AG04449 (cell line): ENCODE data around the gene XKR7.

ENCODE experiments used
- CTCF ChIA-PET: fragments of 350-600 bp; formaldehyde crosslinking; extraction: SDS; loops from one replicate; lab custom pipeline; 2021; ENCODE audit warnings: antibody characterized with exemption; lab: Yijun Ruan, JAX
- POLR2A ChIA-PET: fragments of 400-600, 350-600 bp; formaldehyde crosslinking; extraction: SDS; loops from one replicate; lab custom pipeline; 2020; ENCODE audit warnings: antibody characterized with exemption, inconsistent platforms; lab: Yijun Ruan, JAX
- DNase-seq: peaks from one replicate; pipeline ENCODE4 v3.0.0-alpha.2; 2010; ENCODE audit warnings: low read depth, low spot score
- H3K4me3 ChIP-seq: 2 replicates; pipeline ENCODE4 v1.5.1; 2011; ENCODE audit warnings: low read depth, mild to moderate bottlenecking, control low read depth, low read length
- CTCF ChIP-seq: IDR thresholded peaks from one replicate; pipeline ENCODE4 v1.5.1; 2011; ENCODE audit warnings: mild to moderate bottlenecking, moderate library complexity, low read length, control low read depth, inconsistent platforms; ENCODE audit not compliant: insufficient read depth; ENCODE audit errors: missing control alignments

XKR7 gene

GRCh38 chr20:31962761-31963160, 5.2 kb upstream of the XKR7 start:
- ChIA-PET POLR2A (interaction anchor here (0.6 kb wide), 1 partner anchor 11 kb away, joined by 3 read pairs; no protein-coding TSS in a partner anchor), CTCF (interaction anchor here (1.0 to 5.4 kb wide), 3 partner anchors 10 to 130 kb away, joined by 3 to 60 read pairs (median 3); partner anchors contain the start of gene PDRG1)
- no peak overlapping the region for H3K4me3 ChIP-seq
- TF ChIP-seq CTCF, result no peak
- DNase-seq, result no peak

GRCh38 chr20:31963889-31964288, 4.1 kb upstream of the XKR7 start:
- no peak for DNase-seq
- H3K4me3 ChIP-seq, result no peak overlapping the region
- TF ChIP-seq CTCF, result no peak
- ChIA-PET CTCF (interaction anchor here (1.0 to 5.4 kb wide), 5 partner anchors 9 to 128 kb away, joined by 3 to 60 read pairs (median 3); partner anchors contain the start of gene PDRG1), POLR2A (no interaction called here)

GRCh38 chr20:31966991-31967655, 828 bp upstream of the XKR7 start:
- POLR2A ChIA-PET, result no interaction called here
- H3K4me3 ChIP-seq, result no peak overlapping the region
- DNase-seq, result no peak
- CTCF ChIA-PET, result interaction anchor here (1.1 to 5.4 kb wide), 4 partner anchors 15 to 128 kb away, joined by 3 to 60 read pairs (median 4); partner anchors contain the start of gene PDRG1
- TF ChIP-seq CTCF, result no peak

- CTCF ChIA-PET, result interaction anchor here (0.8 to 3.6 kb wide), 5 partner anchors 16 to 145 kb away, joined by 3 to 25 read pairs (median 4); partner anchors contain the start of gene PDRG1
These were observed 558 bp downstream of the XKR7 start for GRCh38 chr20:31968291-31969126.

GRCh38 chr20:31969991-31970390, 2.0 kb downstream of the XKR7 start:
- CTCF ChIA-PET, result interaction anchor here (0.6 to 3.6 kb wide), 7 partner anchors 18 to 138 kb away, joined by 3 to 25 read pairs (median 3); partner anchors contain the start of gene PDRG1

More at GRCh38 chr20:31968291-31969126, 558 bp downstream of the XKR7 start:
- POLR2A ChIA-PET, result no interaction called here
- no peak for DNase-seq
- no peak for TF ChIP-seq CTCF
- H3K4me3 ChIP-seq, result no peak overlapping the region

More at GRCh38 chr20:31969991-31970390, 2.0 kb downstream of the XKR7 start:
- TF ChIP-seq CTCF, result no peak
- POLR2A ChIA-PET, result no interaction called here
- no peak for DNase-seq
- no peak overlapping the region for H3K4me3 ChIP-seq
